ENCODE results near the gene PHC2. TPM values are rescaled to one million over a fixed set of nuclear protein-coding genes. Genes with fewer than 3 reads are reported as not detected.

PHC2 gene
- total and polyA plus RNA-seq, 9 donors = 53.1 to 77.9 (median 69.4) TPM

GRCh38 chr1:33372677-33373076 is 58.2 kb downstream of the PHC2 start:
- H3K4me3 ChIP-seq (ENCODE audit: low read length) = no peak overlapping the region
- no peak overlapping the region for H3K27ac ChIP-seq (ENCODE audit: low read length)
- H3K27me3 ChIP-seq (ENCODE audit: control insufficient read depth, insufficient read depth, low read length) = no peaks in the 10 kb centered on the region
- peaks cover 4% of the 10 kb centered on the region for H3K36me3 ChIP-seq (ENCODE audit: control insufficient read depth, insufficient read depth, low read length)
- no peaks in the 10 kb centered on the region for H3K9me3 ChIP-seq (replicated peaks; ENCODE audit: control insufficient read depth, low read depth, low read length)
- no peak for DNase-seq
- WGBS (ENCODE audit: insufficient coverage) = 80% methylated on average over 1 of the region's 4 CpGs
- H3K4me1 ChIP-seq (ENCODE audit: control insufficient read depth, insufficient read depth, low read length) = peaks cover 16% of the 10 kb centered on the region

GRCh38 chr1:33372162-33372561 is 58.7 kb downstream of the PHC2 start:
- no peak overlapping the region for H3K27ac ChIP-seq (ENCODE audit: low read length)
- peaks cover 20% of the 10 kb centered on the region for H3K4me1 ChIP-seq (ENCODE audit: control insufficient read depth, insufficient read depth, low read length)
- no peak overlapping the region for H3K4me3 ChIP-seq (ENCODE audit: low read length)
- 93% methylated on average over 3 of the region's 12 CpGs for WGBS (ENCODE audit: insufficient coverage)
- H3K27me3 ChIP-seq (ENCODE audit: control insufficient read depth, insufficient read depth, low read length) = no peaks in the 10 kb centered on the region
- H3K9me3 ChIP-seq (replicated peaks; ENCODE audit: control insufficient read depth, low read depth, low read length) = no peaks in the 10 kb centered on the region
- no peak for DNase-seq
- peaks cover 4% of the 10 kb centered on the region for H3K36me3 ChIP-seq (ENCODE audit: control insufficient read depth, insufficient read depth, low read length)

- H3K9me3 ChIP-seq (replicated peaks; ENCODE audit: control insufficient read depth, low read depth, low read length) = no peaks in the 10 kb centered on the region
- no peaks in the 10 kb centered on the region for H3K27me3 ChIP-seq (ENCODE audit: control insufficient read depth, insufficient read depth, low read length)
- H3K36me3 ChIP-seq (ENCODE audit: control insufficient read depth, insufficient read depth, low read length) = peaks cover 4% of the 10 kb centered on the region
- DNase-seq = no peak
- no peak overlapping the region for H3K4me3 ChIP-seq (ENCODE audit: low read length)
- H3K27ac ChIP-seq (ENCODE audit: low read length) = no peak overlapping the region
- peaks cover 28% of the 10 kb centered on the region for H3K4me1 ChIP-seq (ENCODE audit: control insufficient read depth, insufficient read depth, low read length)
- WGBS (ENCODE audit: insufficient coverage) = 93% methylated on average over 8 of the region's 9 CpGs
Observed at GRCh38 chr1:33371334-33371733, 59.6 kb downstream of the PHC2 start.

- Histone ChIP-seq H3K27ac (ENCODE audit: low read length) (no peak overlapping the region), H3K4me1 (ENCODE audit: control insufficient read depth, insufficient read depth, low read length) (peaks cover 31% of the 10 kb centered on the region), H3K27me3 (ENCODE audit: control insufficient read depth, insufficient read depth, low read length) (no peaks in the 10 kb centered on the region), H3K4me3 (ENCODE audit: low read length) (no peak overlapping the region), H3K9me3 (replicated peaks; ENCODE audit: control insufficient read depth, low read depth, low read length) (no peaks in the 10 kb centered on the region), H3K36me3 (ENCODE audit: control insufficient read depth, insufficient read depth, low read length) (peaks cover 4% of the 10 kb centered on the region)
- no peak for DNase-seq
- 85% methylated on average over 5 of the region's 5 CpGs for WGBS (ENCODE audit: insufficient coverage)
Observed at GRCh38 chr1:33370827-33371226, 60.1 kb downstream of the PHC2 start.

- Histone ChIP-seq H3K27ac (ENCODE audit: low read length) (no peak overlapping the region), H3K4me3 (ENCODE audit: low read length) (no peak overlapping the region), H3K4me1 (ENCODE audit: control insufficient read depth, insufficient read depth, low read length) (peaks cover 37% of the 10 kb centered on the region), H3K27me3 (ENCODE audit: control insufficient read depth, insufficient read depth, low read length) (no peaks in the 10 kb centered on the region), H3K9me3 (replicated peaks; ENCODE audit: control insufficient read depth, low read depth, low read length) (no peaks in the 10 kb centered on the region), H3K36me3 (ENCODE audit: control insufficient read depth, insufficient read depth, low read length) (peaks cover 4% of the 10 kb centered on the region)
- peak; percentile 54 for DNase-seq
- 40% methylated on average over 1 of the region's 4 CpGs for WGBS (ENCODE audit: insufficient coverage)
Observed at GRCh38 chr1:33370301-33370700, 60.6 kb downstream of the PHC2 start.

- no peaks in the 10 kb centered on the region for H3K9me3 ChIP-seq (replicated peaks; ENCODE audit: control insufficient read depth, low read depth, low read length)
- 70% methylated on average over 2 of the region's 2 CpGs for WGBS (ENCODE audit: insufficient coverage)
- H3K27ac ChIP-seq (ENCODE audit: low read length) = no peak overlapping the region
- no peaks in the 10 kb centered on the region for H3K36me3 ChIP-seq (ENCODE audit: control insufficient read depth, insufficient read depth, low read length)
- H3K4me1 ChIP-seq (ENCODE audit: control insufficient read depth, insufficient read depth, low read length) = peaks cover 41% of the 10 kb centered on the region
- no peak overlapping the region for H3K4me3 ChIP-seq (ENCODE audit: low read length)
- no peak for DNase-seq
- no peaks in the 10 kb centered on the region for H3K27me3 ChIP-seq (ENCODE audit: control insufficient read depth, insufficient read depth, low read length)
Observed at GRCh38 chr1:33369764-33370163, 61.1 kb downstream of the PHC2 start.

- 86% methylated on average over 9 of the region's 9 CpGs for WGBS (ENCODE audit: insufficient coverage)
- Histone ChIP-seq H3K27ac (ENCODE audit: low read length) (no peak overlapping the region), H3K4me1 (ENCODE audit: control insufficient read depth, insufficient read depth, low read length) (peaks cover 46% of the 10 kb centered on the region)
Observed at GRCh38 chr1:33369081-33369480, 61.8 kb downstream of the PHC2 start.

GRCh38 chr1:33368431-33368830 is 62.5 kb downstream of the PHC2 start:
- Histone ChIP-seq H3K9me3 (replicated peaks; ENCODE audit: control insufficient read depth, low read depth, low read length) (no peaks in the 10 kb centered on the region), H3K4me1 (ENCODE audit: control insufficient read depth, insufficient read depth, low read length) (peaks cover 52% of the 10 kb centered on the region), H3K27ac (ENCODE audit: low read length) (no peak overlapping the region), H3K4me3 (ENCODE audit: low read length) (no peak overlapping the region), H3K27me3 (ENCODE audit: control insufficient read depth, insufficient read depth, low read length) (no peaks in the 10 kb centered on the region), H3K36me3 (ENCODE audit: control insufficient read depth, insufficient read depth, low read length) (no peaks in the 10 kb centered on the region)
- WGBS (ENCODE audit: insufficient coverage) = 73% methylated on average over 6 of the region's 15 CpGs
- no peak for DNase-seq

More at GRCh38 chr1:33369081-33369480, 61.8 kb downstream of the PHC2 start:
- Histone ChIP-seq H3K36me3 (ENCODE audit: control insufficient read depth, insufficient read depth, low read length) (no peaks in the 10 kb centered on the region), H3K27me3 (ENCODE audit: control insufficient read depth, insufficient read depth, low read length) (no peaks in the 10 kb centered on the region), H3K9me3 (replicated peaks; ENCODE audit: control insufficient read depth, low read depth, low read length) (no peaks in the 10 kb centered on the region), H3K4me3 (ENCODE audit: low read length) (no peak overlapping the region)
- DNase-seq = no peak

- DNase-seq = peak; percentile 88
- H3K4me1 ChIP-seq (ENCODE audit: control insufficient read depth, insufficient read depth, low read length) = peaks cover 57% of the 10 kb centered on the region
- no peaks in the 10 kb centered on the region for H3K27me3 ChIP-seq (ENCODE audit: control insufficient read depth, insufficient read depth, low read length)
- no peak overlapping the region for H3K27ac ChIP-seq (ENCODE audit: low read length)
- 24% methylated on average over 14 of the region's 23 CpGs for WGBS (ENCODE audit: insufficient coverage)
- H3K4me3 ChIP-seq (ENCODE audit: low read length) = no peak overlapping the region
- no peaks in the 10 kb centered on the region for H3K9me3 ChIP-seq (replicated peaks; ENCODE audit: control insufficient read depth, low read depth, low read length)
- H3K36me3 ChIP-seq (ENCODE audit: control insufficient read depth, insufficient read depth, low read length) = no peaks in the 10 kb centered on the region
Observed at GRCh38 chr1:33367485-33368405, 63.1 kb downstream of the PHC2 start.

GRCh38 chr1:33366762-33367484 is 64.0 kb downstream of the PHC2 start:
- H3K27me3 ChIP-seq (ENCODE audit: control insufficient read depth, insufficient read depth, low read length) = no peaks in the 10 kb centered on the region
- DNase-seq = no peak
- H3K4me3 ChIP-seq (ENCODE audit: low read length) = no peak overlapping the region
- peaks cover 65% of the 10 kb centered on the region for H3K4me1 ChIP-seq (ENCODE audit: control insufficient read depth, insufficient read depth, low read length)
- 84% methylated on average over 12 of the region's 14 CpGs for WGBS (ENCODE audit: insufficient coverage)
- no peaks in the 10 kb centered on the region for H3K9me3 ChIP-seq (replicated peaks; ENCODE audit: control insufficient read depth, low read depth, low read length)
- H3K27ac ChIP-seq (ENCODE audit: low read length) = peak overlapping the region; percentile 92
- no peaks in the 10 kb centered on the region for H3K36me3 ChIP-seq (ENCODE audit: control insufficient read depth, insufficient read depth, low read length)
